Fibroblast of mammary gland (primary cell): Measurements from ENCODE around the gene KTI12.
A peak's percentile ranks its signal among the peaks of the same experiment; 100 is the strongest.
"Not testable (repeated sequence)": the region's sequence is repeated elsewhere in the genome, so short reads cannot be mapped to it uniquely, and the experiment has no call there.

Experiments
- DNase-seq: peaks from one replicate; pipeline ENCODE4 v3.0.0-alpha.2; 2010; ENCODE audit warnings: low read depth
- H3K4me3 ChIP-seq: 2 replicates; pipeline ENCODE4 v1.5.1; 2011; ENCODE audit warnings: low read depth, mild to moderate bottlenecking, low read length, moderate library complexity; ENCODE audit not compliant: control insufficient read depth
- TF ChIP-seq, protein P1 (sequence below): conservative IDR thresholded peaks from 2 replicates; pipeline ENCODE4 v1.5.1; 2011; ENCODE audit warnings: low read depth, low read length, inconsistent platforms; ENCODE audit not compliant: control insufficient read depth, insufficient read depth

KTI12 gene

DNA sequence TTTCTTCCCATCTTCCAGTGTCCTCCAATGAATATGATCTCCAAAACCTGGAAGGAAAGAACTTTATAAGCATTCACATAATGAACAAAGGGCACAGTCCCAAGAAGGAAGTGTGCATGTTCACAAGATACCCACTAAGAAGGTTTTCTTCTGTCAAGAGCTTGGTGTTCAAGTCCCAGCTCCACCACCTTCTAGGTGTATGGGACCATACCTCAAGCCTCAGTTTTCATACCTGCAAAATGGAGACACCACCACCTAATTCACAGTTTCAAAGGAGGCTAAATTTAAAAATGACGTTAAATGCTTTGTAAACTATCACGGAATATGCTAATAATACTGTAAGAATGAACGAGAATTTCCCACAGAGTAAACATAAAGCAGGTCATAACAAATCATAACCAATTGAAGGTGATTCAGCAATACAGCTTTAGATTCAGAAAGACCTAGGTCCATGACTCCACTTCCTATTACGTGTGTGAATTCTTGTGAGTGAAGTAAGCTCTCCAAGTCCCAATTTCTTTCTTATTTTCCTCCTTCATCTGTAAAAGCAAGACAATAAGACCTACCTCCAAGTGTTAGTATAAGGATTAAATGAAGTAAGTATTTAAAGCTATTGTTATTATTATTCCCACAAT lies 8.1 kb upstream of the KTI12 start:
- no peak for DNase-seq
- no peak overlapping the region for H3K4me3 ChIP-seq
- TF ChIP-seq, protein P1, sequence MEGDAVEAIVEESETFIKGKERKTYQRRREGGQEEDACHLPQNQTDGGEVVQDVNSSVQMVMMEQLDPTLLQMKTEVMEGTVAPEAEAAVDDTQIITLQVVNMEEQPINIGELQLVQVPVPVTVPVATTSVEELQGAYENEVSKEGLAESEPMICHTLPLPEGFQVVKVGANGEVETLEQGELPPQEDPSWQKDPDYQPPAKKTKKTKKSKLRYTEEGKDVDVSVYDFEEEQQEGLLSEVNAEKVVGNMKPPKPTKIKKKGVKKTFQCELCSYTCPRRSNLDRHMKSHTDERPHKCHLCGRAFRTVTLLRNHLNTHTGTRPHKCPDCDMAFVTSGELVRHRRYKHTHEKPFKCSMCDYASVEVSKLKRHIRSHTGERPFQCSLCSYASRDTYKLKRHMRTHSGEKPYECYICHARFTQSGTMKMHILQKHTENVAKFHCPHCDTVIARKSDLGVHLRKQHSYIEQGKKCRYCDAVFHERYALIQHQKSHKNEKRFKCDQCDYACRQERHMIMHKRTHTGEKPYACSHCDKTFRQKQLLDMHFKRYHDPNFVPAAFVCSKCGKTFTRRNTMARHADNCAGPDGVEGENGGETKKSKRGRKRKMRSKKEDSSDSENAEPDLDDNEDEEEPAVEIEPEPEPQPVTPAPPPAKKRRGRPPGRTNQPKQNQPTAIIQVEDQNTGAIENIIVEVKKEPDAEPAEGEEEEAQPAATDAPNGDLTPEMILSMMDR: no peak

DNA sequence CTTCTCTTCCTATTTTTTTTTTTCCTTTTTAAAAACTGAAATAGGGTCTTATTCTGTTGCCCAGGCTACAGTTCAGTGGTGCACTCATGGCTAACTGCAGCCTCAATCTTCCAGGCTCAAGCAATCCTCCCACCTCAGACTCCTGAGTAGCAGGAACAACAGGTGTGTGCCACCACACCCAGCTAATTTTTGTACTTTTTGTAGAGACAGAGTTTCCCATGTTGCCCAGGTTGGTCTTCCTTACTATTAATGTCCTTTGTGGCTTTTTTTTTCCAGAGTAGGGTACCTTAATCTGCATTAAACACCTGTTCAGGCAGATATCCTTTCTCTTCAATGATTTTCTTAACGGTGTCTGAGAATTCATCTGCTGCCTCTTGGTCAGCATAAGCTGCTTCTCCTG lies 4.3 kb upstream of the KTI12 start:
- TF ChIP-seq, protein P1: no peak
- no peak for DNase-seq
- no peak overlapping the region for H3K4me3 ChIP-seq

DNA sequence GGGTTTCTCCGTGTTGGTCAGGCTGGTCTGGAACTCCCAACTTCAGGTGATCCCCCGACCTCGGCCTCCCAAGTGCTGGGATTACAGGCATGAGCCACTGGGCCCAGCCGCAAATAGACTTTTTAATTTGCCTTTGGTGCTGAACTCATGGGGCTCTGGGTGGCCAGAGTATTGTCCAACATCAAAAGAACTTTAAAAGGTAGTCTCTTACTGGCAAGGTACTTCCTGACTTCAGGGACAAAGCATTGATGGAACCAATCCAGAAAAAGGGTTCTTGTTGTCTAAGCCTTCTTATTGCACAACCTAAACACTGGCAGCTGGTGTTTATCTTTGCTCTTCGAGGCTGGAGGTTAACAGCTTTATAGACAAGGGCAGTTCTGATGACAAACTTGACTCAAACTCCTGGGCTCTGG lies 3.8 kb upstream of the KTI12 start:
- no peak overlapping the region for H3K4me3 ChIP-seq
- DNase-seq: peak; percentile 64
- TF ChIP-seq, protein P1: no peak

DNA sequence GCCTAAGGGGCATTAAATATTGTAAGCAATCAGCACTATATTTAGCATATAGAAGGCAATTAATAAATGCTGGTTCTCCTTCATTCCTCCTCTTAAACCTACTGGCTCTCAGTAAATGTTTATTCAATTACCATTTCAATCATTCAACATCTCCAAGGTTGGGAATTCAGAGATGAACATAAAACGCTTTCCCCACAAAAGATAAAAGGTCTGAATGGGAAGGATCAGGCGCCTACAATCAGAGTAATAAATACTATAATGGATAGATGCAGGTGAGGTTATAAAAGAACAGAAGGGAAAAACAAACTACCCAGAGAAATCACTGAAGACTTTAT lies 407 bp upstream of the KTI12 start:
- no peak for DNase-seq
- TF ChIP-seq, protein P1: no peak
- H3K4me3 ChIP-seq: peak overlapping the region; percentile 93

DNA sequence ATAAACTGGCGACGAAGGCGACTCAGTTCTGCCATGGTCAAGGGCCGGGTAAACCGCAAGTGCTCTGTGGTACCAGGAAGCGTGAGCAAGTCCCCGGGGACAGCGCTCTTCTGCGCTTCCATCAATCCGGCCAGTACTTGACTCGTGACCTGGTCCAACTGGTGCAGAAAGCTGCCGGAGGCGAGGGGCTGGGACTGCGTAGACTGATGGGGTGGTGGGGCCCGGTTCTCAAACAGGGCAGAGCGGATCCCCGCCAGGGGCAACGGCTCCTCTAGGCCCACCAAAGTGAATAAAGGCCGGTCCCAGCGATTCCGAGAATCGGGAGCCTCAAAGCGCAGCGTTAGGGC lies 852 bp downstream of the KTI12 start:
- H3K4me3 ChIP-seq: peak overlapping the region; percentile 93
- DNase-seq: peak; percentile 84
- TF ChIP-seq, protein P1: no peak

DNA sequence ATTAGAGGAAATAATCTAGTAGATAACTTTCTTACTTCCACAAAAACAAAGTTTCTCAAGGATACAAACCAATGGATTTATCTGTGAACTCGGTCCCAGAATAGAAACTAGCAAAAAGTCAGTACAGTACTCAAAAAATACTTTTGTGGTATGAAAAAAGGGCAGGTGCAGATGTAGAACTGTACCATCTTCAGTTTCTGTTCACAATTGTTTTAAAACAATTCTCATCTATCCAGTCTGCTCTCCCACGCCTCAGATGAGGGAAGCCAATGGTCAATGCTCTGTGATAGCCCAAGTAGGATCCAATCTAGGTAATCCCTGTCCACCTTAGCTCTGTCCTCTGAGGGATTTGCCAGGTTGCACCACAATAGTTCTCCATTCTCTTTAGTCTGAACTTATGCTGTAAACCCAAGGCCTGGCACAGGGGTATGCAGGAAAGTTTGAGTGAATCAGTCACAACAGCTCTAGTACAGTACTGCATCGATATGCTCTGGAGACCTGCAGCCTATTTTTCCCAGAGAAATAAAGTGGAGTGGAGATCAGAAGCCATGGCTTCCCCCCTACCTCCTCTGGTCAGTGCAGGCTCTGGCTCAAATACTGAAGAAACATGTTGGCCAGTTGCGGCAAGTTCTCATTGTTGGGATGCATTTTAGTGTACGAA lies 1.4 kb downstream of the KTI12 start:
- TF ChIP-seq, protein P1: no peak
- no peak for DNase-seq
- peak overlapping the region; percentile 93 for H3K4me3 ChIP-seq

DNA sequence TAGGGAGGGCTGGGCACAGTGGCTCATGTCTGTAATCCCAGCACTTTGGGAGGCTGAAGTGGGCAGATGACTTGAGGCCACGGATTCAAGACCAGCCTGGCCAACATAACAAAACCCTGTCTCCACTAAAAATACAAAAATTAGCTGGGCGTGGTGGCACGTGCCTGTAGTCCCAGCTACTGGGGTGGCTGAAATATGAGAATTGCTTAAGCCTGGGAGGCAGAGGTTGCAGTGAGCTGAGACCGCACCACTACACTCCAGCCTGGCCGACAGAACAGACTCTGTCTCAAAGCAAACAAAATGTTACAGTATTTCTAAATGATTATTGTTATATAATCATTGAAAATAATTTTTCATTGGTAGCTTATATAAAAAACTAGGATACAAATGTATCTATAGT lies 4.8 kb downstream of the KTI12 start:
- DNase-seq: not testable (repeated sequence)

More for the DNA sequence above, 4.8 kb downstream of the KTI12 start:
- not testable (repeated sequence) for H3K4me3 ChIP-seq
